NB4 (cell line): ENCODE results near the gene ADM5.

Experiments used
- CTCF ChIP-seq: IDR thresholded peaks from one replicate; pipeline ENCODE4 v1.5.1; 2012; ENCODE audit warnings: low read depth, low read length
- MAX ChIP-seq: IDR thresholded peaks from 2 replicates; pipeline ENCODE4 v1.6.1; 2011; ENCODE audit warnings: low read depth, low read length
- POLR2A ChIP-seq: IDR thresholded peaks from 2 replicates; pipeline ENCODE4 v1.6.1; 2011; ENCODE audit warnings: mild to moderate bottlenecking; ENCODE audit not compliant: insufficient read length; ENCODE audit errors: extremely low read depth

GRCh38 chr19:49677231-49677900 lies 12.0 kb upstream of the ADM5 start, which contains the start of gene PRMT1:
- TF ChIP-seq POLR2A (peak; percentile 78), MAX (peak; percentile 90), CTCF (no peak)
